Suprapubic skin (tissue), 4 donors: Measurements from ENCODE around the gene SPINK14.

Experiments
- EP300 ChIP-seq: sonication (generic); formaldehyde crosslinking; IDR thresholded peaks from one replicate; pipeline ENCODE4 v1.6.1; 2017; ENCODE audit warnings: antibody characterized with exemption
- POLR2A ChIP-seq, 2 donors: fragments of 450-650 bp; IDR thresholded peaks; one replicate each; pipeline ENCODE4 v1.6.1; 2017; ENCODE audit warnings: antibody characterized with exemption in 2 of 2, mild to moderate bottlenecking in 2 of 2, moderate library complexity in 2 of 2
- POLR2AphosphoS5 ChIP-seq, 3 donors: sonication (generic); formaldehyde crosslinking; IDR thresholded peaks; one replicate each; pipeline ENCODE4 v1.6.1; 2017; ENCODE audit warnings: antibody characterized with exemption in 3 of 3
- TF ChIP-seq, protein P1 (sequence below), 2 donors: fragments of 200-600 bp in 1 of 2; fragments of 450-650 bp in 1 of 2; sonication (generic) in 1 of 2; IDR thresholded peaks; one replicate each; pipeline ENCODE4 v1.5.1; 2016 to 2019; ENCODE audit warnings: antibody characterized with exemption in 2 of 2, mild to moderate bottlenecking in 1 of 2, moderate library complexity in 1 of 2

DNA sequence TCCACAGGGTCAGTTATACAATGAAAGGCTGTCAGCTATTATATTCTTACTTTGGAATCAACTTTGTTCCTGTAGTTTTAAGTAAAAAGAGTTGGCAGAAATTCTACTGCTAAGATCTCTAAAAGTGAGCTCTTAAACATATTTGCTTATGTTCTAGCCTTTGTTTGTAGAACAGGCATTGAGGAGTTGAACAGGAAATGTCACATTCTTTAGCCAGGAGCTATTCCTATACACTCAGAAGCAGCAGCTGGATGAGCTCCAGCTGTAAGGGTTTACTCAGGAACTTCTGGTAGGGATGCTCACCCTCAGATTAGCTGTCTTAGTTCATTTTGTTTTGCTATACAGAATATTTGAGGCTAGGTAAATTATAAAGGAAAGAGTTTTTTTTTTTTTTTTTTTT is 22.4 kb upstream of the SPINK14 start:
- TF ChIP-seq, protein P1, sequence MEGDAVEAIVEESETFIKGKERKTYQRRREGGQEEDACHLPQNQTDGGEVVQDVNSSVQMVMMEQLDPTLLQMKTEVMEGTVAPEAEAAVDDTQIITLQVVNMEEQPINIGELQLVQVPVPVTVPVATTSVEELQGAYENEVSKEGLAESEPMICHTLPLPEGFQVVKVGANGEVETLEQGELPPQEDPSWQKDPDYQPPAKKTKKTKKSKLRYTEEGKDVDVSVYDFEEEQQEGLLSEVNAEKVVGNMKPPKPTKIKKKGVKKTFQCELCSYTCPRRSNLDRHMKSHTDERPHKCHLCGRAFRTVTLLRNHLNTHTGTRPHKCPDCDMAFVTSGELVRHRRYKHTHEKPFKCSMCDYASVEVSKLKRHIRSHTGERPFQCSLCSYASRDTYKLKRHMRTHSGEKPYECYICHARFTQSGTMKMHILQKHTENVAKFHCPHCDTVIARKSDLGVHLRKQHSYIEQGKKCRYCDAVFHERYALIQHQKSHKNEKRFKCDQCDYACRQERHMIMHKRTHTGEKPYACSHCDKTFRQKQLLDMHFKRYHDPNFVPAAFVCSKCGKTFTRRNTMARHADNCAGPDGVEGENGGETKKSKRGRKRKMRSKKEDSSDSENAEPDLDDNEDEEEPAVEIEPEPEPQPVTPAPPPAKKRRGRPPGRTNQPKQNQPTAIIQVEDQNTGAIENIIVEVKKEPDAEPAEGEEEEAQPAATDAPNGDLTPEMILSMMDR (IDR thresholded peaks at IDR 0.05): no peak
- TF ChIP-seq POLR2AphosphoS5 (IDR thresholded peaks at IDR 0.05): no peak
- no peak for TF ChIP-seq POLR2A (IDR thresholded peaks at IDR 0.05)
- no peak for TF ChIP-seq EP300
